GM19324 (cell line): ENCODE measurements around the gene SH2D3C.

Experiments
- ATAC-seq: cut with Tn5 transposase; IDR thresholded peaks from one replicate; pipeline ENCODE4 v1.9.1; 2021; ENCODE audit warnings: mild to moderate bottlenecking, moderate library complexity; ENCODE audit not compliant: unreplicated experiment, low FRiP score

SH2D3C gene

DNA sequence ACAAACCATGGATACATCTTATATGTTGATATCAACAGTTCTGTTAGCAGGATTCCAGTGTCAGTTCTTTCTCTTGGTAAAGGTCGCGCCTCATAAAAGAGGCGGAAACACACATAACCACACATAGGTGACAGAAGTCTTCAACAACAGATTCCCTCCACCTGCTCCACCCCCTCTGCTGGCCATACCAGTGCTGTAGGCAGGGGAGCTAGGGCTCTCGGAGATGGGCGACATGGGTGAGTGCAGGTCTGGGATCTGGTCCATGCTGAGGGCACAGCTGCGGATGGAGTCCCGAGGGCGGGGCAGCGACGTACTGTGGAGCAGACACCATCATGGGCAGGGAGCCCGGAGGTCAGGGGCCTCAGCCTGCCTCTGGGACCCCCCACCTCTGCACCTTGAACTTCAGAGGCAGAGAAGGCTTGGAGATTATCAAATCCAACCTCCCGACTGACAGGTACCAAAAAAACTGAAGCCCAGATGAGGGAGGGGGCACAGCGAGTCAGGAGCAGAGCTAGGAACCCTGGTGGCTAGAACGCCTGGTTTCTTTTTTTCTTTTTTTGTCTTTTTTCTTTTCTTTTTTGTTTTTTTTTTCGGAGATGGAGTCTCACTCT is 31.4 kb downstream of the SH2D3C start:
- ATAC-seq = no peak

DNA sequence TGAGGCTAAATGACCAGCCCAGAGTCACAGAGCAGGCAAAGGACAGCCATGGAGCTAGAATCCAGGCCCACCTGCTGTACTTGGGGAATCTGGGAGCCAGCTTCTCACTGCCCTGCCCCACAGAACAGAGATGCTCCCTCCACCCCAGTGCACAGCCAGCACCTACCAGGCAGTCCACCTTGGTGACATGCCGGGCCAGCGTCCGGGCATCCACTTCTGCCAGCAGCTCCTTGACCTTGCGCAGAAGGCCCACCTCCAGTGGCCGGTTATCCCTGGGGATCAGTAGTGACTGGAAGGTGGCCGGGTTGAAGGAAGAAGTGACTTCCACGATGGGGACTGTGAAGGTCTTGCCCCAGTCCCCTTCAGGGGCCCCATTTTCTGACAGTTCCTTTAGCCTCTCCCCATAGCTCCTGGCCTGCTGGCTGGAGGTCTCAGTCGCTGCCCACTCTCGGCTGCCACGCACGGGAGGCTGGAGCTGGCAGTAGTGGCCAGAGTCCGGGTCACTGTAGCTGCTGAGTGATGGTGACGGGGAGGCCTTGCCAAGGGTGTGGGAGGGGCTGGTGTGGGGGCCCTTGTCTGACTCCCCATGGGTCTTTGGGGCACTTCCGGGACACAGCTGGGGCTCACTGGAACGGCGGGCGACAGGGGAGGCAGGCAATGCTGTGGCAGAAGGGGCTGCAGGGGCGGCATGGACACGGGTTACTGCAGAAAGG is 33.9 kb downstream of the SH2D3C start:
- no peak for ATAC-seq

DNA sequence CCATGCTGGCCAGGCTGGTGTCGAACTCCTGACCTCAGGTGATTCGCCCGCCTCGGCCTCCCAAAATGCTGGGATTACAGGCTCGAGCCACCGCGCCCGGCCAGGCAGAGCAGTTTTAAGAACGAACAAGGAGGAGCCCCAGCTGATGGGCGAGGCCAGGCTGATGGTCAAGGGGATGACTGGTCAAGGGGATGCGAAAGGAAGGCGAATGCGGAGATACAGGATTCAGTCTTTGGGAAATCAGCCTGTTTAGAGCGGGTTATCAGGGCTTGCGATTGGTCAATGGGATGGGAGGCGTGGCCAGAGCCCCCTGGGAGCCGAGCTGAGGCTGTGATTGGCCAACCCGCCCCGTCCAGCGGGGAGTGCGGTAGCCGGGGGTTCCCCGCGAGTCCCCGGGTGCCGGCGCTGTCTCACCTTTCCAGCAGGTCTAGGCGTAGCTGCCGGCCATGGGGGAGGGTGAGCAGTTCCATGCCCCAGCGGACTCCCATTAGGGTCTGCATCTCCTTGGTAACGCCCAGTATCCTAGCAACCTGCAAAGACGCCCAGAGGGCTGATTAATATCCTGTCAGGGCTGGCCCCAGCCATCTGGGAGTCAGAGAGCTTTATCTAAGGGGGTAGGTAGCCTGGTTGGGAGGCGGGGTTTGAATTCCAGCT is 35.9 kb downstream of the SH2D3C start:
- ATAC-seq = no peak

DNA sequence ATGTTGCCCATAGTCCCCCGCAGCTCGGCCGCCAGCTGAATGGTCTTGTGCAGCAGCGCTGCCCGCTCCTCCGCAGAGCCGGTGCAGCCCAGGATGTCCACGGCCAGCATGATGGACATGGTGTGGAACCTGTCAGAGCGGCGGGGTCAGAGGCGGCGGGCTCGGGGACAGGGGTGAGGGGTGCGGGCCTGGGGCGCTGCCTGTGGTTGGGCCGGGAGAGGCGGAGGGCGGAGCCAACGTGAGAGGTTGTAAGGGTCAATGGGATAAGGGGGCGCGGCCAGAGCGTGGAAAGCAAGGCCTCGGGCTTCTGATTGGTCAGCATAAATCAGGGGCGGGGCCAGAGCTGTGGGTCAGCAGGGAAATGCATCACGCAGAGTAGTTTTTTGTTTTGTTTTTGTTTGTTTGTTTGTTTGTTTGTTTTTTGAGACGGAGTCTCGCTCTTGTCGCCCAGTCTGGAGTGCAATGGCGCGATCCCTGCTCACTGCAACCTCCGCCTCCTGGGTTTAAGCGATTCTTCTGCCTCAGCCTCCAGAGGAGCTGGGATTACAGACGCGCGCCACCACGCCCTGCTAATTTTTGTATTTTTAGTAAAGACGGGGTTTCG is 36.5 kb downstream of the SH2D3C start:
- no peak for ATAC-seq

DNA sequence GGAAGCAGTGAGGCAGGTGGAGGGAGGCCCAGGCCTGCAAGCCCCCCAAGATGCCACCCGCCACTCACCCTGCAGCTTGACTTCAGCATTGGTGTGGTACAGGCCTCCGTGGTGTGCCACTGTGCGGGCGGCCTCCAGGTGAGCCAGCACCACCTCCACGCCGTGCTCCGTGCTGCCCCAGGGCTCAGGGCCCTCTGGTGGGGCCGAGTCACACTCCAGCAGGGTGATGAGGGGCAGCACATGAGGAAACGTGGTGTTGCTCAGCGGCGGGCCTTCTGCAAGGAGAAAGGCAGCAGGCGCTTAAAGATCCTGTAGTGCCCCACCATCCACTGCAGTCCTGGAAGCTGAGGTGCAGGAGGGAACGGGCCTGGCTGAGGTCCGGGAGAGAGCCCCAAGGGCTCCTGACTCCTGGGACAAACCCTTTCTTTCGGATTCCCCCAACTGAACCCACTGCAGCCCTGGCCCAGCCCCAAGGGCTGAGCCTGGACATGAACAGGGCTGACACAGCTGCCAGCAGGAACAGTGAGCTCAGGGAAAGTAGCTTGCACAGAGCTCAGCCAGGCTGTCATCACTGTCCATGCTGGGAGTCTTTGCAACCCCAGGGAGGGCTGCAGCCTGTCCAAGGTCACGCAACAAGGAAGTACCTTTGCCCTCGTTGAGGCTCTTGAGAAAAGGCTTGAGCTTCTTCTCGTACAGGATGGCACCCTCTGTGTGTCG is 38.7 kb downstream of the SH2D3C start:
- ATAC-seq = no peak

DNA sequence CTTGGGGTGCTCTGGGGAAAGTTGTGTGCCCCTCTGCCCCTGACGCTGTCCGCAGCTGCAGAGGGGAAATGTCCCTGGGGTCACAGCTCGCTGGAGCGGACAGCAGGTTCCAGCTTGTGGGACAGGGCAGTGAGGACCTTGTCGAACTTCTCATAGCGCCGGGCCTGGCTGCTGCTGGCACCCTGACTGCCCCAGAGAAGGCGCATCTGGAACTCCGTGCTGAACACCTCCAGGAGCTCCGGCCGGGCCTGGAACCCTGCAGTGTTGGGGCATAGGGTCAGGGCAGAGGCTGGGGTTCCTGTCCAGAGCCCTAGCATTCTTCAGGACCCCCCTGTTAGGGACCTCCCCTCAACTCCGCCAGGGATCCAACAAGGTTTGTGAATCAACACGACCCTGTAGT is 39.8 kb downstream of the SH2D3C start:
- ATAC-seq = no peak

DNA sequence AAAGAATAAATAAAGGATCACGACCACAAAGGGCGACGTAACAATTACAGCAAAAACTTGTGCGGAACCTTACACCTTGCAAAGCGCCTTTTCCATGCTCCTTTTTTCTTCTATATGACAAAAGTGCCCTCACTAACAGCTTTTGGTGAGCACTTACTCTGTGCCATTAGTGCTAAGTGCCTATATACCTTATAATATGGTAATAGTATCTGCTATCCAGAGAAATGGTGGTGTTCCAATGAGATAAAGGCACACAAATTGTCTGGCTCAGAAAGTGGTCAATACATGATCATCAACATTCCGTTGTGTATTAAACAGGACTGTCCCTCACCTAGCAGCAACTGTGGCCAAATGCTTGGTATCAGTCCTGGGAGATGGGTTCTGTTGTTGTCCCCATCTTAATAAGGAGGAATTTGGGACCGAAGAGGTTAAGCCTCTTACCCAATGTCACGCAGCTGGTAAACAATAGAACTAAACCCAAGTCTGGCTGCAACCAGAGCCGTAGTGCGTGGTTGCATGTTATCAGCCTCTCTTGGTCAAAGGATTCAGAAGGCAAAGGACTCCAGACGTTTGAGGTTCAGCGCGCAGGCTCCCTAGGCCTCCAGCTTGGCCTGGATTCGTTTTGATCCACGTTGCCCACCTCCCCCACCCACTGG is 42.8 kb downstream of the SH2D3C start:
- no peak for ATAC-seq

DNA sequence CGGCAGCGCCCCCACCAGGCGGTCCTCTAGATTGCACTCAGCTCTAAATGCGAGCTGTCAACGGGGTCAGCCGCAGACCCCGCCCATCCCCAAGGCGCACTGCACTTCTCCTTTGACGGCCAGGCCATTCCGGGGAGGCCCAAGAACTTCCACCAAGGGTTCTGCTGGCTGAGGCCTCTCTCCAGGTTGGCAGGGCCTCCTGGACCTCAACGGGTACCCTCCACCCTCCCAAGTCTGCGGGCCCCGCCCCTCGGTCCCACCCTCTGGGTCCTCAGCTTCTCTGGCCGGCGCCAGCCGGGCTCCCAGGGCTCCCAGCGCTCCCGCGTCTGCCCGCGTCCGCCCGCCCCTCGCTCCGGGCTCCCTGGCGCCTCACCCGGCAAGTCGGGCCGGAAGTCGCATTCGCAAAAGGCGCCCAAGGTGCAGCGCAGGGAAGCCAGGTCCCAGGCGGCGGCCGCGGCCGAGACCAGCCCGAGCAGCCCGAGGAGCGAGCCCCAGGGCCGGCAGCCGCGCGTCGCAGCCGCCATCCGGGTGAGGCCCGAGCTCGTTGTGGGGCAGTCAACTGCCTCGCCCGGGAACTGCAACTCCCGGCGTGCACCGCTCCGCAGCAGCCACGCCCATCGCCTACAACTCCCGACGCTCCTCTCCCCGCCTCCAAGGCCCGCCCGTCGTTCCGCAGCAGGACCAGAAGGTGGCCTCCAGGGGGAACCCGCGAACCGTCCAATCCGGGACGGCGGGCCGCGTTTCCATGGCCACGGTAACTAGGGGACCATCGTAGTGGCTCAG is 43.5 kb downstream of the SH2D3C start, which contains the start of gene TOR2A:
TOR2A (minus strand) TSS at position 548 of the 783 bp plus-strand sequence; CDS start at position 524, 24 bp downstream.
- ATAC-seq = peak; percentile 89

DNA sequence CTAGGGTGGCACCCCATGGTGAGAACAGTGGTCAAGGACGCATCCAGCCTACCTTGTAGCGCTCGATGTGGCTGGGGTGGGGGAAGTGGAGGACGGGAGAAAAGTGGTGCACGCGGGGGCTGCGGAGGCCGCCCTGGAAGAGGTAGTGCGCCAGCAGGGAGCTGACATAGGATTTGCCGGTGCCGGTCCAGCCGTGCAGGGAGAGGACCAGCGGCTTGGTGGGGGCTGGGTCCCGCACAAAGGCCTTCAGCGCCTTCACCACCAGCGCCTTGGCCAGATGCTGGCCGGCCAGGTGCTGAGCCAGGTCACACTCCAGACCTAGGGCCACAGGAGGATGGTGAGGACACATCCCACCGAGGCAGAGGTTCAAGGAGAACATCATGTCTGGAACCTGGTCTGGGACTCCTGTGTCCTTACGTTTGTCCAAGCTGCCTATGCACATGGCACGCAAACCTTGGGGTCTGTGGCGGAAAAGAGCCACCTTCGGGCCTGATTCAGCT is 44.2 kb downstream of the SH2D3C start:
- no peak for ATAC-seq

DNA sequence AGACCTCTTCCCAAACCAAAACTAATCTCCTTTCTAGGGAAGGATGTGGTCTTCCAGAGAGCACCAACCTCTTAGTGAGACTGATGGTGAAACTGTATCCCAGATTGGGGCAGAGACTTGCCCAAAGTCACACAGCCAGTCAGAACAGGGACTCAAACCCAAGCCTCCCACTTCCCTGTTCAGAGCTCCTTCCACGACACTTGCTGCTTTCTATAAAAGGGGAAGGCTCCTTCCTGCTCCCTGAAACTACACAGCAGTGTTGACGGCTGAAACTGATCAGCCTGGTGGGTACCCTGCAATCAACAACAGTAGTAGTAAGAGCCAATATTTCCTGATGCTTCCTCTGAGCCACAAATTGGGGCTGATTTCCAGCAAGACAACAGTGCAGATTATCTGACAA is 44.9 kb downstream of the SH2D3C start:
- ATAC-seq = no peak

DNA sequence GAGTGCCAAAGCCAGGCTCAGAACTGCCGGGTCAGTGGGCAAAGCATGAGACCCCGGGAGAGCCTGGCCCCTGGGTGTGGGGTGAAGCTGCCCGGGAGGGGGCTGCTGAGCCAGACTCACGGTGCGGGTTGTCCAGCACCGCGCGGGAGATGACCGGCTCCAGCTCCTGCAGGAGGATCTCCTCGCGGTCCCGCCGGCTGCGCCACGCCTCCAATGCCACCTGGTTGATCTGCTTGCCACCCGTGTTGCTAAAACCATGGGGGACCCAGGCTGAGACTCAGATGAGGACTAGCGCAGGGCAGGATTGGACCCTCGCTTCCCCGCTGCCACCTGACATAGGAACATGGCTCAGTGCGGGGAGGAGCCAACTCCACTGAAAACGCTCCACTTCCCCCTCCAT is 46.0 kb downstream of the SH2D3C start:
- no peak for ATAC-seq

DNA sequence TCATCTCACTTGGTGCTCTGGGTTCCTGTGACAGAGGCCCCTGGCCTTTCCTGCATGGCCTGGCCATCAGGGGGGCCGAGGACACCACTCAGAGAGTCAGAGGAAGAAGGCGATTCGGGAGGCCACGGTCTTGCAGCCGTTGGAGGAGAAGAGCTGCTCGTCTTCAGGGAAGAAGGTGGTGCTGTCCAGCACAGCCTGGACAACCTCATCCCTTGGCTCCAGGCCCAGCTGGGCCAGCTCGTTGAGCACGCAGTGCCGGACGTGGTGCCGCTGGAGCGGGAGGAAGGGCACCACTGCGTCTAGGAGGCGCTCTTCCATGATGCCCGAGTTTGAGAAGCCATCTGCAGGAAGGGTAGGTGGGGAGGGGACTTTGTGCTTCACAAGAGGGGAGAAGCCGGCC is 46.5 kb downstream of the SH2D3C start:
- ATAC-seq = no peak

DNA sequence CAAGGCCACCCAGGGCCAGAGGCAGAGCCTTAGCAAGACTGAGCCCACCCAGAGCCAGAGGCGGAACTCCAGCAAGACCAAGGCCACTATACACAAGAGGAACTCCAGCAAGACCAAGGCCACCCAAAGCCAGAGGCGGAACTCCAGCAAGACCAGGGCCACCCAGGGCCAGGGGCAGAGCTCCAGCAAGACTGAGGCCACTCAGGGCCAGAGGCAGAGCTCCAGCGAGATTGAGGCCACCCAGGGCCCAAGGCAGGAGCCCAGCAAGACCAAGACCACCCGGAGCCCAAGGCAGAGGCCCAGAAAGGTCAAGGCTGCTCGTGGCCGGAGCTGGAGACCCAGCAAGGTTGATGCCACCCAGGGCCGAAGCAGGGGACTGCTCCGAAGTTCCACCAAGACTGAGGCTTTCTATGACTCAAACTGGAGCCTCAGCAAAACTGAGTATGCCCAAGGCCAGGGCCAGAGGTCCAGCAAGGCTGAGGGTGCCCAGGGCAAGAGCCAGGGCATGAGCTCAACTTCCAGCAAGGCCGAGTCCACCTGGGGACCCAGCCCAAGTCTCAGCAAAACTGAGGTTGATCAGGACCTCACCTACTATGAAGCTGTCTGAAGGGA is 47.6 kb downstream of the SH2D3C start:
- no peak for ATAC-seq

DNA sequence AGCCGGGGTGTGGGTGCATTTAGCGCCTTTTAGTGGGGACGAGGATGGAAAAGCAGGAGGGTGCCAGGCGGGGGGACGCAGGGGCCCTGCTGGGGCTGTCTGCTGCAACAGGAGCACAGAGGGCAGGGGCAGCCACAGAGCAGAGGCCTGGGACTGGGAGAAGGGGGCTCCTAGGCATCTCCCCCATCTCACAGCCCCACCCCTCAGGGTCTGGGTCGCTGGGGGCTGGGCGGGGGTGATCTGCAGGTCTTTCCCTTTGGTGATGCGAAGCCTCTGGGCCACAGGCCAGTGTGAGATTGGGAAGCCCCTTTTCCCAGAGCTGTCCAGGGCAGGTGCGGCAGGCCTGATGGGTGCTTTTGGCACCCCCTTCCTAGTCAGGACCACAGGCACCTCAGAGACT is 48.2 kb downstream of the SH2D3C start:
- no peak for ATAC-seq

DNA sequence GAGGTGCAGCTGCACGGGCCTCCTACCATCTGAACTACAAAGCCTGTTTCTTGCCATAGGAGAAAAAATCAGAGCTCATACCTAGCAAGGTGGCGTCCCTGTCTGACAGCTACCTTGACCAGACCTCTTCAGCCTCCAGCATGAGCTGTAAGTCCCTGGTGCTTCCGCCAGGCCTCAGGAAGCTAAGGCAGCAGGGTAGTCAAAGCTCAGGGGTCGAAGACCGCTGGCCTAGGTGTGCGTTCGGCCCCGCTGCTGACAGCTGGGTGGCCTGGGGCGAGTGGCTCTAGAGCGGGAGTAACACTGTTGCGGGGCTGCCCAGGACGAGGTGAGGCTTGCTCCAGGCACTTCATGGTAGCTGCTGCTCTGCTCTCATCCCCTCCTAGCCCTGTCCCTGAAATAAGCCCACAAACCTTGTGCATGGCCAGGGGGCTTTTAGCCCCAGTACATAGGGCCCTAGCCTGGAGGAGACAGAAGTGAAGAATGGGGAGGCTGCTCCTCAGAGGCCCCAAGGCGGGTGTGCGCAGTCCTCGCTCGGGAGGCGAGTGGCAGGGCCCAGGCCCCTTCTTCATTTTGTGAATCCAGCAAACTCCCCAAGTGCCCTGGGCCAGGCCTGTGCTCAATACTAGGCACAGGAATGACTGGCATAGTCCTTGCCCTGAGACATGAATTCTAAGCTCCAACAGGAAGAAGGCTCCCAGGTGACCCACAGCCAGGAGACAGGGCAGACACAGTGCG is 48.8 kb downstream of the SH2D3C start:
- no peak for ATAC-seq

DNA sequence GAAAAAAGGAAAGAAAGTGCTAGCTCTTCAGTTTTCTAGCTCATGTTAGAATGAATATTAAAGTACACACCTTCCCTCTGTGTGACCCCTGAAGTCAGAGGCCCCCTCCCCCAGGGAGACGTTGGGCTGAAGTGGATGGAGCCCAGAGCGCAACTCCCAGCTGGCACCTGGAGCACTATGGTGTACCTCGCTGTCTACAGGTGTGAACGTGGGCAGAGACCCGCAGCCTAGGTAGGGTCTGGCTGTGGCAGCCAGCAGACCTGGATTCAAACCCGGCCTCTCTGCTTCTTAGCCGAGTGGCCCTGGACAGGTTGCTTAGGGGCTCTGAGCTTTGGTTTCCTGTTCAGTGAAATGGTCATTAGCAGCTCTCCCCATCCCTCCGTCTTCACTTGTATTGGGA is 49.7 kb downstream of the SH2D3C start:
- no peak for ATAC-seq

DNA sequence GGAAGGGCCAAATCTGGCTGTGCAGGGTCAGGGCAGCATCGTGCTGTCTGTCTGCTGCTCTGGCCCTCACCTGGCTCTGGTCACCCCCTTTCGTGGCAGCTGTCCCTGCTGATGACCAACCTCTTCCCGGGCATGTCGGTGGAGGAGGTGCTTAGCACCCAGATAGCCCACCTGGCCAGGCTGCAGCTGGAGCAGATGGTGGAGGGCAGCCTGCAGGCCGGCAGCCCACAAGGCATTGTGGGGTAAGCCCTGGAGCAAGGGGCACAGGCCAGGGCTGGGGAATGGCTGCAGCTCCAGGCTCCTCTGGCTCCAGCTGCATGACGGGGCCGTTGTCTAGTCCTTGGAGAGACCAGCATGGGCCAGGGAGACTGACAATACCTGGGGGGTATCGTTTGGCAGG is 51.6 kb downstream of the SH2D3C start:
- ATAC-seq = no peak

DNA sequence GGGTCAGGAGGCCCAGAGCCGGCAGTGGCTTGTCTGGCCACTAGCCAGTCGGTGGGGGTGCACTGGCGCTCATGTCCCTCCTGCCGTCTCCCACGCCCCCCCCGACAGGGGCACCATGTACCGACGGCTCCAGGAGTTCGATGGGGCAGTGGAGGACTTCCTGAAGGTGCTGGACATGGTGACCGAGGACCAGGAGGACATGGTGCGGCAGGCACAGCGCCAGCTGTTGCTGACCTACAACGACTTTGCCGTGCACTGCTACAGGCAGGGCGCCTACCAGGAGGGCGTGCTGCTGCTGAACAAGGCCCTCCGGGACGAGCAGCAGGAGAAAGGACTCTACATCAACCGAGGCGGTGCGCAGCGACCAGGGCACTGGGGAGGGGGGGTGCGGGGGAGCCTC is 54.5 kb downstream of the SH2D3C start:
- ATAC-seq = no peak
